Measurements from ENCODE around the gene VARS1.

The VARS1 gene

DNA sequence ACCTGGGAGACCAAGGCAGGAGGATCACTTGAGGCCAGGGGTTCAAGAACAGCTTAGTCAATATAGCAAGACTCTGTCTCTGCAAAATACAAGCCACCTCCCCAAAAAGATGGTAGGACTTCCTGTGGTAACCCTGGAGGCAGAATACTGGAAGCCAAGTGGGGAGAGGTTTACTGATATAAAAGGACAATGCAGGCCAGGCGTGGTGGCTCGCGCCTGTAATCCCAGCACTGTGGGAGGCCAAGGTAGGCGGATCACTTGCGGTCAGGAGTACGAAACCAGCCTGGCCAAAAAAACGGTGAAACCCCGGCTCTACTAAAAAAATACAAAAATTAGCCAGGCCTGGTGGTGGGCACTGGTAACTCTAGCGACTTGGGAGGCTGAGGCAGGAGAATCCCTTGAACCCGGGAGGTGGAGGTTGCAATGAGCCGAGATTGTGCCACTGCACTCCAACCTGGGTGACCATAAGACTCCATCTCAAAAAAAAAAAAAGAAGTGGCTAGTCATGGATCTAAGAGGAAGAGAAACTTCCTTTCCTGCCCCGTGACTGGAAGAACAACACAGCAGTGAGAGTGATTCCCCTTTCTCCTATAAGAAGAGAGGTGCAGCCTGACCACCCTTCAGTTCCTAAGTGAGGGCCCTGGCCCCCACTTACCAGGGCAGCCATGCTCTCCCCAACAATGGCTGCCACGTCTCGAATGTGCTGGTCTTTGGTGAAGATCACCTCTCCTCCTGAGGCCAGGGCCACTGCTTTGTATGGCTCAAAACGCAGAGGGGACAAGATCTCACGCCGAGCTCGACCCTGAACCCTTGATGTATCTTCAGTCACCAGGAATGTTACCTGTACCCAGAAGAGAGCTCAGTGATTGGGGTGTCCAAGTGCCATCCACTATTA lies 26.9 kb downstream of the VARS1 start:
- peak; percentile 5 for DNase-seq

DNA sequence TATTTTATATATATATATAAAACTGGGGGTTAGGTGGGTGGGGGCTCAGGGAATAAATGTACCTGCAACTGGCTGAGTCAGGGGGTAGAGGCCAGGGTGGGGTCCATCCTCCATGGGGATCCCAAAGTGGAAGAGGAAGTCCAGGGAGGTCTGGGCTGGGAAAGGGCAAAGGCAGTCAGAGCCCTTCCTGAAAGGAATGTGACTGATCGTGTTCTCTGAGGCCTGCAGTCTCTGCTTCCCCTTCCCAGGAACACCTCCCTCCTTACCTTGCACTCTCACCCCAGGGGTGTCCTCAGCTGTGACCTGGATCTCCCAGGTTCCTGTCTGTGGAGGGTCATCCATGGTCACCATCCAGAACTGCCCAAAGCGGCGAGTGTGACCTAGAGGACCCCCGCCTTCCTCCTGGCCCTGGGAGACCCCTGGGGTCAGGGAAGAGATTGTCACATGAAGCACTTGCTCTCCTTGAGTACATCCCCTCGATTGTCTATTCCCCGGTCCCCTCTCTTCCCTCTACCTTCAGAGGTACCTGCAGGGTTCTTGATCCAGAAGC lies 28.4 kb downstream of the VARS1 start:
- DNase-seq = no peak

DNA sequence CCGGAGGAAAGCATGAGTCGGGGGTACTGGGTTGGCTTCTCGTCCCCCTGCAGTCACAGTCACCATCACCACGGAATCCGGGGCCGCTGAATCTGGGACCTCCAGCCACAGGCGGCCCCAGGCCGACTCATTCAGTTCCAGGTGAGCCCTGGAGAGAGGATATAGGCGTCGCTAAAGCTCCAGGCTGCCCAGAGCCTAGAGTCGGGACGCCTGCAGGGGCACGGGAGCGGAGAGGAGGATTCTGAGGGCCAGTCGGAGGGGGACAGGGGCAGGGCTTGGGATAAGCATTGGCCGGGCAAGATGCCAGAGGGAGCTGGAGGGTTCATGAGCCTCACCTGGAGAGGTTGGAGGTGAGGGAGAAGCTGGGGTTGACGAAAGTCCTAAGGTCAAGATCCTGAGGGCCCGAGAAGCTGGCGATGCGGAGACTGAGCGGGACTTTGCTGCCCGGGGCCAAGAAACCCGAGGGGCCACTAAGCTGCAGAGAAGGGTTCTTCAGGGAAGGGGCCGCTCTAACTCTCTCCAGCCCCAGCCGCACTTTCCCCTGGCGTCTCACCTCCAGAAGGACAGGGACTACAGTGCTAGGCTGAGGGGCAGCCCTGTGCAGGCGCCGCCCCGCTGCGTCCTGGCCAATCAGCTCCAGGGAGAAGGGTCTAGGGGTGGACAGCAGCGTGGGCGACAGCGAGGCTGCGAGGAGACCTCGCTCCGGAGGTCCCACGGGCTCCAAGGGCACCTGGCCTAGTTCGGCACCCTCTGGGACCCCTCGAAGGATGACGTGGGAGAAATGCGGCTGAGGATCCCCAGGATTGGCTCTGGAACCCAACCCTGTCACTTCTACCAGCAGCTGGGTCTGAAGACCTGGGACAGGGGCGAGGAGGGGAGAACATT lies 29.4 kb downstream of the VARS1 start:
- DNase-seq = no peak

DNA sequence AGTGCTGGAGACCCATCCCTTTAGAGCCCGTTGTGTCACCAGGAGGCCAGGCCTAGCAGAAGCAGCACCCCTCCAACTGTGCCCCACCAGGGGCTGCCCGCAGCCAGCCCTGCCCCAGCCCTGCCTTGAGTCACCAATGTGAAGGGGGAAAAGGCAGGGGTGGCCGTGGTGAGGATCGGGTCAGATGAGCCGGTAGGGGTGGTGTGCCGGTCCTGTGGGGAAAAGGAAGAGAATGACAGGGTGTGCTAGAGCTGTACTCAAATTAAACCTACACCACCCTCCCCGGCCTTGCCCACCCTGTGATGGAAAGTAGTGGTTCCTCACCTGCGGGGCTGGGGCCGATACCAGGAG lies 30.0 kb downstream of the VARS1 start:
- DNase-seq = no peak

DNA sequence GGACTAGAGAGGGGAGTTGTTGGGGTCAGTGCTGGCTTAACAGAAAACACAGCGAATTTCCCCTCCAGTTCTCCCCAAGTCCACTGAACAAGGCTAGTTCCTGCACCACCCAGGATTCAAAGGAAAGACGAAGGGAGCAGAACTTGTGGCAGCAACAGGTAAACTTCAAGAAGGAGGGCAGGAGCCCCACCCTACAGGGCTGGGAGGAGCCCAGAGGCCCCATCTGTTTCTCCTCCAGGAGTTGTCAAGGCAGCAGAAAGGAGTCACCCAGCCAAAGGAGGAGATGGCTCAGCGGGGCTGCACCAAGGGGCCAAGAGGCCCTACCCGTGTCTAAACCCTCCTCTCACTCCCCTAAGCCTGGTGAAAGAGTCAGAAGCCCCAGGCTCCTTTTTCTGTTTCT lies 31.4 kb downstream of the VARS1 start:
- DNase-seq = no peak

DNA sequence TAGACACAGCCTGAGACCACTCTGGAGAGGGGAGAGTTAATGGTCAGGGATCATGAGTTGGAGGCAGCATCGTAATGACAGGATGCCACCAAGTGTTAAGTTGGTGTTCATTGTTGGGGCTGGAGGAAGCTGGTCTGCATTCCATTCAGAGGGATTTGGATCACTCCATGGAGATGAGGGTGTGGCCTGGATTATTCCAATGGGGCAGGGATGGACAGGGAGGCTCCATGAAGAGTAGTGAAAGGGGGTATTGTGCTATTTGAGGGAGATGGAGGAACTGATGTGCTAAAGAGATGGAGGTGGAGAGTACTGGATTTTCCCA lies 32.0 kb downstream of the VARS1 start:
- DNase-seq = peak; percentile 28

DNA sequence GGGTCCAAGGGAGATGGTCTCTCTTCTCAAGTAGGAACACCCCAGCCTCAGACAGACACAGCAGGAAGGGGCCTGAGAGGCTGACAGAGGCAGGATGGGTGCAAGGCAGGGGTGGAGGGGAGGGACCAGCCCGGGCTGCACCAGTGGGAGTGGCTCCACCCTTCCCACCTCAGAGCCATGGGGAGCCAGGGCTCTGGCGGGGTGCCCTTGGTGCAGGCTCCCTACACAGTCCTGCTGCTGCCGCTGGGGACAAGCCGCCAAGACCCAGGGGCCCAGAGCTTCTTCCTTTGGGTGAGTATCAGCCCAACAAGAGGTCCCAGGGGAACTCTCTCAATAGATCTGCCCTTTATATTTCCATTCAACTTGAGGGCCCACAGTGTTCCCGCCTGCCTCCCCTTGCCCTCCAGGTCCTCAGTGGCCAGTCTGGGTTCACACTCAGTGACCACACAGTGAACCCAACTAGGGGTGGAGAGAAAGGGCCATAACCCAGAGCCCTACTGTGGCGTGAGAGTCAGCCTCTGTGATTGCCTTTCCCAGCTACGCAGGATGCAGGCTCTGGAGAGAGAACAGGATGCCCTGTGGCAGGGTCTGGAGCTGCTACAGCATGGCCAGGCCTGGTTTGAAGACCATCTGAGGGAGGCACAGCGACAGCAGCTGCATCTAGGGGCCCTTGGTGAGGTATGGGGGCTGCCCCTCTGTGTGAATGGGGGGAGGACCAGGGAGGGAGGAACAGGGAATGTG lies 32.5 kb downstream of the VARS1 start:
- DNase-seq = no peak

DNA sequence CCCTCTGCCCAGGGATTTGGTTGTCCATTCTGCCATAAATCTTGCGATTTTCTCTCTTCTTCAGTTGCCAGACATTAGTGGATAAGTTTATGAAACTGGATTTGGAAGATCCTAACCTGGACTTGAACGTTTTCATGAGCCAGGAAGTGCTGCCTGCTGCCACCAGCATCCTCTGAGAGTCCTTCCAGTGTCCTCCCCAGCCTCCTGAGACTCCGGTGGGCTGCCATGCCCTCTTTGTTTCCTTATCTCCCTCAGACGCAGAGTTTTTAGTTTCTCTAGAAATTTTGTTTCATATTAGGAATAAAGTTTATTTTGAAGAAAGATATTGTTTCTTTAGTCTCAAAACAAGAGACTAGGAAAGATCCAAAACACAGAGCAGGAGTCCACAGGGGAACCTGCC lies 33.2 kb downstream of the VARS1 start, which contains the start of gene SAPCD1:
TSS of gene SAPCD1 (plus strand) at position 301 of the 400 bp plus-strand sequence. CDS start 399 bp downstream, outside the sequence.
- DNase-seq = no peak

DNA sequence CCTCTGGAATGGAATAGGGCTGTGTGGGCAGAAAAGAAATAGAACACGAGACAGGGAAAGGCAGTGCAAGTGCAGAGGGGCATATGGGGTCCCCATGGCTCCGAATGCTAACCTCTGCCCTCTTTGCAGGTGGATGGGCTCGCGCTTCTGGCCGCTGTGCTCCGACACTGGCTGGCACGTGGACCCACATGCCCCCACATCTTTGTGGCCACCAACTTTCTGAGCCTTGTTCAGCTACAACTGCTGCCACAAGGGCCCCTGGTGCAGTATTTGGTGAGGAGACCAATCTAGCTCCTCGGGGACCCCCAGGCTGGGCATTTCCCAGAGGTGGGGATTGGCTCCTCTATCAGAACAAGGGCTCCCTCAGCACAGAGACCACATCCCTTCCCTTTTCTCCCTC lies 34.2 kb downstream of the VARS1 start:
- DNase-seq = no peak

DNA sequence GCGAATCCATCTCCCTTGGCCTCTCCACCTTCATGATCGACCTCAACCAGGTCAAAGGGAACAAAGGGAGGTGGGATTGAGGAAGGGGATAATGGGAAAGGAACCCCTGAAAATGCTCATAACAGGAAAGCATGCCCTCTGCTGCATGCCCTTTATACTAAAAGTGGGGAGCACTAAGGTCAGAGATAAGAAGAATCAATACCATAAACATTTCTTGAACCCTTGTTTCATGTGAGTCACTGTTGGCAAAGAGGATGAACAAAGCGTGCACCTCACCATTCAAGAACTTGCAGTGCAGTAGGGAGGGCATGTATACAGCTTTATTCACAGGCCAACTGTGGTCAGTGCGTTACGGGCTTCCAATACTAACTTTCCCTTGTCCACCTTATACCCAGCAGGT lies 34.8 kb downstream of the VARS1 start:
- DNase-seq = no peak

DNA sequence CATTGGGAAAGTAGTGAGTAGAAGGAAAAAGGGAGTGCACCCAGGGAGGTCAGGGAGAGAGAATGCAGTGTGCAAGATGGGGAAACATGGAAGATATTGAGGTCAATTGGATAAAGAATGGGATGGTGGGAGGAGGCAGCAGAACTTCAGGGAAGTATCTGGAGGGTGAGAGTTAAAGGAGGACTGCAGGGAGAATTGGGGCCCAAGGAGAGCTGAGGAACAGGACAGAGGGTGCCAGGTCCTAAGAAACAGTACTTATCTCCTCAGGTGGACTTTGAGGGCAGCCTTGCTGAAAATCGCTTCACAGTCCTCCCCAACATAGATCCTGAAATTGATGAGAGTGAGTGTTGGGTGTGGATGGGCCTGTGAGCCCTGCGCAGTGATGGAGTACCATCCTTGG lies 37.3 kb downstream of the VARS1 start:
- no peak for DNase-seq

DNA sequence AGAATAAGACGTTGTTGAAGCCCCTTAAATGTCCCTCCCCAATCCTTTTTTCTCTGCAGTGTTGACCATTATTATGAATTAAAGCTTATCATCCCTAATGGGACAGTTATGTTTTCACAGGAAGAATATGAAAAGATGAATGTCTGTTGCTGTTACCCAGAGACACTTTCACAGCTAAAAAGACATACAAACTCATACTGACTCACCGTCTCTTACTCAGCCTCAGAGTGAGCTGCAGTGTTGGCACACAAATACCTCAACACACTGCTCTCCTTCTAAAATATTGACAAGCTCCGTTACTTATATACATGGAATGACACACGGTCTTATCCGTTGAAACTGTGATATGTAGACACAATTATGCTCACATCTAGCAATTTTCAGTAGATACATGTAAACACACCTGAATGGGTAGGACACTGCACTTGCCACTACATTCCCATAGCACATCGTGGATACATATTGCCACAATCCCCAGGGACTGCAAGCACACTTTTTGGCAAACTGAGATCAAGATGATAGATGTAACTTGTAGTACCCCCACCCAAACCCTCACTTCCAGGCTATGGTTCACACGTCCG lies 42.7 kb downstream of the VARS1 start:
- DNase-seq = no peak

DNA sequence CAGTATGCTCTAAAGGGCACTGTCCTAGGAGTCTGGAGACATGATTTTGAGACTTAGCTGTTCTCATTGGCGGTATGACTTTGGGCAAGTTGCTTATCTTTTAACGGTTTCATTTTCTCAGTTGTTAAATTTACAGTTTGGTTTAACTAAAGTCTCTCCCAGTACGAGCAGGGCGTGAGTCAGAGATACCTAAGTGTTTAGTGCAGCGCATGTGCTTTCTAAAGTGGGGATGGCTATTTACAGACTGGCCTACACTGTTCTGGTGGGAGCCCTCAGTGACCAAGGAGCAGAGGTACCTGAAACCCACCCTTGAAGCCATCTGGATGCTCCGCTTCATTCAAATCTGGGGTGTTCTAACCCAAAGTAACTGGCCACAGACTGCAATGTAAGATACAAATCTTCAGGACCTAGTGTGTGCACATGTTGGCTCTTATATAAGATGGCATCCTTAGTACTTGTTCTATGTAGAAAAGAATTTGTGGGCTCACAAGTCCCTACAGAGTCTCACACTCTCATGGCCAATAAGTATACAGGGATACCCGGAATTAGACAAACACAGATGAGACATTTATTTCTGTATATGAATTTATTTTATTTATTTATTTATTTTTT lies 45.0 kb downstream of the VARS1 start:
- no peak for DNase-seq

DNA sequence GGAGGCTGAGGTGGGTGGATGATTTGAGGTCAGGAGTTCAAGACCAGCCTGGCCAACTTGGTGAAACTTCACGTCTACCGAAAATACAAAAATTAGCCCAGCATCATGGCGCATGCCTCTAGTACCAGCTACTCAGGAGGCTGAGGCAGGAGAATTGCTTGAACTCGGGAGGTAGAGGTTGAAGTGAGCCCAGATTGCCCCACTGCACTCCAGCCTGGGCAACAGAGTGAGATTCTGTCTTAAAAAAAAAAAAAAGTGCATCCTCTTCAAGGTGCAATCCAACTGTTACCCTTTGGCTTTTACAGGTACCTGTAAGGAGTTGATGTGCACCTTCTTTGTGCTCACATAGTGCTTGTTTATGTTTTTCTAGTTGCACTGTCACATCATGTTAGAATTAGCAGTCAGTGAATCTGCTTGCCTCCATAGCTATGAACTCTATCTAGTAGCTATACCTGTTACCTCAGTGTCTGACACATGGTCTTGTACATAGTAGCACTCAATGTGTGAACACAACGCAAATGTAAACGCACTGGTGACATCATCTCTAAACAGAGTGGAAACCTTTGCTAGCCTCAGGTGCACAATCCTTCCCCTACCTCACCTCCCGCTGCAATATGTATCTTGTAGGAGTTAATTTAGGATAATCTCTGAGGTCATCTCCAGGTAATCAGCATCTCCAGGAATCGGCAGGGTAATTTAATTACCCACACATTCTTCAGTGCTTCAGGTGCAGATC lies 46.1 kb downstream of the VARS1 start:
- no peak for DNase-seq

Measured in midbrain (tissue), 1 donor.